Ovary (tissue), 9 donors: Measurements from ENCODE around the gene EFCC1. TPM values are rescaled to one million over a fixed set of nuclear protein-coding genes. Genes with fewer than 3 reads are reported as not detected.

Experiments
- DNase-seq, 5 donors: peaks; one replicate each; pipeline ENCODE4 v3.0.0-alpha.2; 2019 to 2020
- H3K27ac ChIP-seq, 2 donors: fragments of 200-600 bp; one replicate each; pipeline versions ENCODE4 v1.5.1 to v1.8.0; 2019 to 2022
- H3K27me3 ChIP-seq: fragments of 200-600 bp; one replicate; pipeline ENCODE4 v1.8.0; 2022
- H3K36me3 ChIP-seq: fragments of 200-600 bp; sonication (generic); one replicate; pipeline ENCODE4 v1.5.1; 2019
- H3K4me1 ChIP-seq: one replicate; pipeline ENCODE4 v1.8.1; 2013; ENCODE audit warnings: mild to moderate bottlenecking, moderate library complexity; ENCODE audit not compliant: insufficient read depth
- H3K4me3 ChIP-seq: fragments of 200-600 bp; sonication (generic); one replicate; pipeline ENCODE4 v1.5.1; 2017
- H3K9me3 ChIP-seq, 2 donors: fragments of 200-600 bp in 1 of 2; sonication (generic) in 1 of 2; one replicate each; pipeline versions ENCODE4 v1.5.1 to v1.8.1; 2013 to 2019; ENCODE audit warnings: mild to moderate bottlenecking in 1 of 2, moderate library complexity in 1 of 2
- EP300 ChIP-seq: sonication (generic); formaldehyde crosslinking; IDR thresholded peaks from one replicate; pipeline ENCODE4 v1.6.1; 2017; ENCODE audit warnings: antibody characterized with exemption
- POLR2A ChIP-seq: fragments of 450-650 bp; IDR thresholded peaks from one replicate; pipeline ENCODE4 v1.6.1; 2017; ENCODE audit warnings: antibody characterized with exemption, mild to moderate bottlenecking, moderate library complexity
- WGBS, 3 donors: extraction: QIAGEN DNeasy Blood & Tissue Kit in 1 of 3; methylation state at CpG; one replicate each; pipeline versions ENCODE4 v1.1.5 to v1.1.7; 2013 to 2017; 5-methylcytosine and 5-hydroxymethylcytosine counted together
- intact Hi-C, 4 donors: fragments of 100-400 bp; cut with DNase I; formaldehyde crosslinking; loops; one replicate each; pipeline versions ENCODE4 v1.11.0 to v1.15.1; 2022 to 2023
- polyA plus RNA-seq, 2 donors: library from polyadenylated mRNA; stranded (reverse); fragments of 200-250 nt in 1 of 2; fragments of 350-450 nt in 1 of 2; fragmentation: Illumina TruSeq in 1 of 2; extraction: RNeasy Lipid Tissue Mini Kit (QIAGEN cat#74804) in 1 of 2; gene quantifications; one replicate each; pipeline ENCODE4 v1.2.3, GENCODE V29; 2013 to 2014
- total RNA-seq, 7 donors: library from RNA; depleted of rRNA in 2 of 7; stranded (reverse); fragments of >200 nt in 2 of 7; fragmentation: NEBNext Ultra II Directional in 3 of 7; extraction: Animal tissue kit (Norgen Biotek cat#: 25700) in 3 of 7; gene quantifications; one replicate each; pipeline versions ENCODE4 v1.1.0 to v1.2.4, GENCODE V29; 2016 to 2023
- TF ChIP-seq, protein P1 (sequence below), 3 donors: fragments of 450-650 bp in 2 of 3; fragments of 200-600 bp in 1 of 3; IDR thresholded peaks; one replicate each; pipeline versions ENCODE4 v1.5.1 to v1.8.0; 2016 to 2022; ENCODE audit warnings: antibody characterized with exemption in 3 of 3, mild to moderate bottlenecking in 1 of 3
- donor health status: DM: no; HTN: no; CAD: no; lungs with moderate emphysema.
- donor health status: DM: no; HTN: no; CAD: no.
- donor health status: Bipolar disorder and iron deficiency.
- donor health status: DM: yes; HTN: yes; CAD: no.
- donor health status: DM: no; HTN: no; CAD: no.
- donor health status: DM: yes; HTN: yes; CAD: no.

EFCC1 gene
- total and polyA plus RNA-seq, 9 donors = 3.7 to 15.5 (median 7.8) TPM

GRCh38 chr3:129005526-129006303, 4.6 kb downstream of the EFCC1 start:
- Histone ChIP-seq H3K27ac (peak overlapping the region in 1 of 2 donors; percentile 50), H3K4me3 (no peak overlapping the region), H3K9me3 (no peaks in the 10 kb centered on the region), H3K4me1 (peaks cover 40% of the 10 kb centered on the region), H3K36me3 (no peaks in the 10 kb centered on the region), H3K27me3 (no peaks in the 10 kb centered on the region)
- 34 to 62% (median 53%) methylated on average over 4 of the region's 4 CpGs for WGBS, 3 donors
- TF ChIP-seq EP300 (no peak), POLR2A (no peak)
- TF ChIP-seq, protein P1, sequence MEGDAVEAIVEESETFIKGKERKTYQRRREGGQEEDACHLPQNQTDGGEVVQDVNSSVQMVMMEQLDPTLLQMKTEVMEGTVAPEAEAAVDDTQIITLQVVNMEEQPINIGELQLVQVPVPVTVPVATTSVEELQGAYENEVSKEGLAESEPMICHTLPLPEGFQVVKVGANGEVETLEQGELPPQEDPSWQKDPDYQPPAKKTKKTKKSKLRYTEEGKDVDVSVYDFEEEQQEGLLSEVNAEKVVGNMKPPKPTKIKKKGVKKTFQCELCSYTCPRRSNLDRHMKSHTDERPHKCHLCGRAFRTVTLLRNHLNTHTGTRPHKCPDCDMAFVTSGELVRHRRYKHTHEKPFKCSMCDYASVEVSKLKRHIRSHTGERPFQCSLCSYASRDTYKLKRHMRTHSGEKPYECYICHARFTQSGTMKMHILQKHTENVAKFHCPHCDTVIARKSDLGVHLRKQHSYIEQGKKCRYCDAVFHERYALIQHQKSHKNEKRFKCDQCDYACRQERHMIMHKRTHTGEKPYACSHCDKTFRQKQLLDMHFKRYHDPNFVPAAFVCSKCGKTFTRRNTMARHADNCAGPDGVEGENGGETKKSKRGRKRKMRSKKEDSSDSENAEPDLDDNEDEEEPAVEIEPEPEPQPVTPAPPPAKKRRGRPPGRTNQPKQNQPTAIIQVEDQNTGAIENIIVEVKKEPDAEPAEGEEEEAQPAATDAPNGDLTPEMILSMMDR (IDR thresholded peaks at IDR 0.05) = no peak
- intact Hi-C loops = no loop called here
- peak; percentile 80 to 90 (median 87) for DNase-seq

DNA sequence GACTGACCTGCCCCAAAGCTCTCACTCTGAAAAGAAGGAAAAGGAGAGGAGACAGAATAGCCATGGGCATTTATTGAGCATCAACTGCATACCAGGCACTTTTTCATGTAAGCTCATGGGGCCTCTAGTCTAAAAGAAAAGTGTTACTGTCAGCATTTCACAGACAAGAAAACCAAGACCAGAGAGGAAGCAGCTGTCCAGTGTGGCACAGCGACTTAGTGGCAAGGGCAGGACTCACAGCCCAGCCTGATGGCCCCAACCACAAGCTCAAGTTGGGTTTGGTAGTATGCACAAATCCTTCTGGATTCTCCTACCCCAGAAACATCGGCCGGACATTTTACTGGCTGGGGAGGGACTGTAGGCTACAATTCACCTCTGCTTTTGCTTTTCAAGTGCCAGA, 5.8 kb downstream of the EFCC1 start:
- no peaks in the 10 kb centered on the region for H3K36me3 ChIP-seq
- no peak overlapping the region for H3K27ac ChIP-seq
- H3K27me3 ChIP-seq = no peaks in the 10 kb centered on the region
- H3K4me3 ChIP-seq = no peak overlapping the region
- TF ChIP-seq EP300 = no peak
- TF ChIP-seq, protein P1 (IDR thresholded peaks at IDR 0.05) = no peak
- no peak for TF ChIP-seq POLR2A
- 71 to 79% (median 78%) methylated on average over 3 of the region's 3 CpGs for WGBS, 3 donors
- no peak for DNase-seq
- no peaks in the 10 kb centered on the region for H3K9me3 ChIP-seq
- intact Hi-C loops = no loop called here
- peaks cover 36% of the 10 kb centered on the region for H3K4me1 ChIP-seq

DNA sequence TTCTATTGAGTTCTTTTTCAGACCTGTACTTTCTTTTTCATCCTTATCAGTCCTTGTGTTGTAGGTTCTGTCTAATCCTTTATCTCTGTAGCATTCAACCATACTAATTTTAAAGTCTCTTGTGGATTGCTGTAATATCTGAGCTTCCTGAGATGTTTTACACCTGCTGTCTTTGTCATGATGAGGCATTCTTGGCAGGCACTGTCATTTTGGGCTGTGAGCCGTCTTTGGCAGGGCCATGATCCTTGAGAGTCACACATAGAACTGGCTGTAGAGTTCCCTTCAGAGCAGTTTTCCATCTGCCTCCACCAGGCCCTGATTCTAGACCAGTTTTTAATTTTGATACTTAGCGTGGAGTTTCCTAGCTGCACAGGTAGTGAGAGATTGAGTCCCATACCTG, 6.7 kb downstream of the EFCC1 start:
- H3K36me3 ChIP-seq = no peaks in the 10 kb centered on the region
- 55 to 57% (median 56%) methylated on average over 2 of the region's 2 CpGs for WGBS, 3 donors
- H3K9me3 ChIP-seq = no peaks in the 10 kb centered on the region
- DNase-seq = no peak
- no peaks in the 10 kb centered on the region for H3K27me3 ChIP-seq
- H3K4me3 ChIP-seq = no peak overlapping the region
- intact Hi-C loops = no loop called here
- TF ChIP-seq, protein P1 (IDR thresholded peaks at IDR 0.05) = no peak
- TF ChIP-seq POLR2A (no peak), EP300 (no peak)
- peaks cover 36% of the 10 kb centered on the region for H3K4me1 ChIP-seq
- H3K27ac ChIP-seq = no peak overlapping the region

DNA sequence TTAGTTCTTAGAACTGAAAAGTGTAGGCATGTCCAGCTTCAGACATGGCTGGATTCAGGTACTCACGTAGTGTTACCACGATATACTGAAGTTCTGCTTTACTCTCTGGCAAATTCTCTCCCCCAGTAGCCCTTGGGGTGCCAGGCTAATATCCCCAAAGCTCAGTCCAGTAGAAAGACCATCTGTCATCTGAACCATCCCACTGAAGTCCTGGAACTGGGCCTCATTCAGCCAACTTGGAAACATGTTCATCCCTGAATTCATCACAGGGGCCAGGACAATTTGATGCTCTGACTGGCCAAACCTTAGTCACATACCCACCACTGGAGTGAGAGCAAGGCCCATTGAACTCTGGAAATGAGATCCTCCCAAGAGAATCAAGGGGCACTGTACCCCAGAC, 8.2 kb downstream of the EFCC1 start:
- no peak overlapping the region for H3K27ac ChIP-seq
- H3K4me3 ChIP-seq = no peak overlapping the region
- H3K36me3 ChIP-seq = no peaks in the 10 kb centered on the region
- intact Hi-C loops = no loop called here
- H3K9me3 ChIP-seq = no peaks in the 10 kb centered on the region
- 96 to 100% (median 98%) methylated on average over 2 of the region's 2 CpGs for WGBS, 3 donors
- no peak for TF ChIP-seq POLR2A
- TF ChIP-seq, protein P1 (IDR thresholded peaks at IDR 0.05) = no peak
- no peak for TF ChIP-seq EP300
- H3K27me3 ChIP-seq = no peaks in the 10 kb centered on the region
- peaks cover 34% of the 10 kb centered on the region for H3K4me1 ChIP-seq
- no peak for DNase-seq
